Thyroid gland (tissue), 4 donors: ENCODE results near the gene ATP6V0E2. TPM values are rescaled to one million over a fixed set of nuclear protein-coding genes. Genes with fewer than 3 reads are reported as not detected.
A peak's percentile ranks its signal among the peaks of the same experiment; 100 is the strongest.

ENCODE experiments used
- DNase-seq, 2 donors: peaks; one replicate each; pipeline ENCODE4 v3.0.0-alpha.2; 2019
- H3K27ac ChIP-seq, 3 donors: fragments of 200-600 bp; sonication (generic); 1 replicate in 2 of 3; 2 replicates in 1 of 3; pipeline ENCODE4 v1.5.1; 2016 to 2019; ENCODE audit warnings: mild to moderate bottlenecking in 1 of 3, moderate library complexity in 1 of 3
- H3K27me3 ChIP-seq: fragments of 200-600 bp; sonication (generic); one replicate; pipeline ENCODE4 v1.5.1; 2019
- H3K36me3 ChIP-seq, 2 donors: fragments of 200-600 bp; sonication (generic); one replicate each; pipeline ENCODE4 v1.5.1; 2016 to 2019
- H3K4me1 ChIP-seq, 2 donors: fragments of 200-600 bp; sonication (generic); one replicate each; pipeline ENCODE4 v1.5.1; 2017 to 2019
- H3K4me3 ChIP-seq, 3 donors: fragments of 200-600 bp; sonication (generic); replicated peaks in 1 of 3; 1 replicate in 2 of 3; 2 replicates in 1 of 3; pipeline ENCODE4 v1.5.1; 2016; ENCODE audit warnings: mild to moderate bottlenecking in 1 of 3
- H3K9me3 ChIP-seq: fragments of 200-600 bp; sonication (generic); one replicate; pipeline ENCODE4 v1.5.1; 2017
- POLR2A ChIP-seq, 2 donors: fragments of 450-650 bp; IDR thresholded peaks; one replicate each; pipeline ENCODE4 v1.6.1; 2017; ENCODE audit warnings: antibody characterized with exemption in 2 of 2, mild to moderate bottlenecking in 2 of 2, moderate library complexity in 1 of 2
- WGBS, 2 donors: methylation state at CpG; one replicate each; pipeline ENCODE4 v1.1.5; 2017; 5-methylcytosine and 5-hydroxymethylcytosine counted together
- intact Hi-C: fragments of 100-400 bp; cut with DNase I; formaldehyde crosslinking; loops from one replicate; pipeline ENCODE4 v1.15.1; 2023
- total RNA-seq, 4 donors: library from RNA; depleted of rRNA; stranded (reverse); fragments of >200 nt; gene quantifications; one replicate each; pipeline ENCODE4 v1.2.3, GENCODE V29; 2016
- TF ChIP-seq, protein P1 (sequence below), 6 experiments: fragments of 200-600 bp in 3 of 6; fragments of 450-650 bp in 3 of 6; sonication (generic) in 3 of 6; IDR thresholded peaks; one replicate each; pipeline ENCODE4 v1.5.1; 2016 to 2019; ENCODE audit warnings: antibody characterized with exemption in 6 of 6, mild to moderate bottlenecking in 2 of 6, inconsistent platforms in 1 of 6, moderate library complexity in 1 of 6

Gene ATP6V0E2
- total RNA-seq, 4 donors from 2014 or later: 43.1 to 113 (median 78.9) TPM

DNA sequence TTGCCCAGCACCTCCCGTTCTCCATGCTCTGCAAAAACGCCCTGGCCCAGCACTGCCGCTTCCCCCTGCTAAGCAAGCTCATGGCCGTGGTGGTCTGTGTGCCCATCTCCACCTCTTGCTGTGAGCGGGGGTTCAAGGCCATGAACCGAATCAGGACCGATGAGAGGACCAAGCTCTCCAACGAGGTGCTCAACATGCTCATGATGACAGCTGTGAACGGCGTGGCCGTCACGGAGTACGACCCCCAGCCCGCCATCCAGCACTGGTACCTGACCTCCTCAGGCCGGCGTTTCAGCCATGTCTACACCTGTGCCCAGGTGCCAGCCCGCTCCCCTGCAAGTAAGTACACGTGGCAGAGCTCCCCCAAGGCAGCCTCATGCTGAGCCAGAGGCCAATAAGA lies 11.6 kb upstream of the ATP6V0E2 start:
- 85 to 100% methylated on average over 2 to 16 of the region's 18 CpGs for WGBS, 2 donors
- Histone ChIP-seq H3K9me3 (no peaks in the 10 kb centered on the region), H3K36me3 (peaks cover 10 to 20% of the 10 kb centered on the region in 2 donors), H3K4me3 (no peak overlapping the region), H3K27ac (peak overlapping the region; percentile 38 to 61 (median 42)), H3K27me3 (no peaks in the 10 kb centered on the region), H3K4me1 (peaks cover 12 to 19% of the 10 kb centered on the region in 2 donors)
- DNase-seq: no peak
- no peak for TF ChIP-seq POLR2A (IDR thresholded peaks at IDR 0.05)
- TF ChIP-seq, protein P1, sequence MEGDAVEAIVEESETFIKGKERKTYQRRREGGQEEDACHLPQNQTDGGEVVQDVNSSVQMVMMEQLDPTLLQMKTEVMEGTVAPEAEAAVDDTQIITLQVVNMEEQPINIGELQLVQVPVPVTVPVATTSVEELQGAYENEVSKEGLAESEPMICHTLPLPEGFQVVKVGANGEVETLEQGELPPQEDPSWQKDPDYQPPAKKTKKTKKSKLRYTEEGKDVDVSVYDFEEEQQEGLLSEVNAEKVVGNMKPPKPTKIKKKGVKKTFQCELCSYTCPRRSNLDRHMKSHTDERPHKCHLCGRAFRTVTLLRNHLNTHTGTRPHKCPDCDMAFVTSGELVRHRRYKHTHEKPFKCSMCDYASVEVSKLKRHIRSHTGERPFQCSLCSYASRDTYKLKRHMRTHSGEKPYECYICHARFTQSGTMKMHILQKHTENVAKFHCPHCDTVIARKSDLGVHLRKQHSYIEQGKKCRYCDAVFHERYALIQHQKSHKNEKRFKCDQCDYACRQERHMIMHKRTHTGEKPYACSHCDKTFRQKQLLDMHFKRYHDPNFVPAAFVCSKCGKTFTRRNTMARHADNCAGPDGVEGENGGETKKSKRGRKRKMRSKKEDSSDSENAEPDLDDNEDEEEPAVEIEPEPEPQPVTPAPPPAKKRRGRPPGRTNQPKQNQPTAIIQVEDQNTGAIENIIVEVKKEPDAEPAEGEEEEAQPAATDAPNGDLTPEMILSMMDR (IDR thresholded peaks at IDR 0.05): no peak
- intact Hi-C loops: no loop called here

DNA sequence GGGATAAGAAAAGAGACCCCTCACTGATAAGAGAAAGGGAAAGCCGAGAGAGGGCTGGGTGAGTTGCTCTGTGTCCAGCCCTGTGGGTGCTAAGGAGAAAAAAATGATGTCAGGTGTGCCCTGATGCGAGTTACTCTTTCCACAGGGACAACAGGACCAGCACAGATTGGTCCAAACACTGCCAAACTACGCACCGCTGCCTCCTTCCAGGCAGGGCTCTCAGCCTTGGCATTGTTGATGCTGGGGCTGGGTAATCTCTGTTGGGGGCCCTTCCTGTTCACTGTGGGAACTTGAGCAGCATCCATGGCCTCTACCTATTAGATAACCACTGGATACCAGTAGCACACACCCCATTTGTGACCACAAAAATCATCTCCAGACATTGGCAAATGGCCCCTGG lies 10.3 kb upstream of the ATP6V0E2 start:
- 86 to 93% methylated on average over 4 of the region's 4 CpGs for WGBS, 2 donors
- H3K27me3 ChIP-seq: no peaks in the 10 kb centered on the region
- no peak for TF ChIP-seq POLR2A (IDR thresholded peaks at IDR 0.05)
- TF ChIP-seq, protein P1 (IDR thresholded peaks at IDR 0.05): no peak
- no peak overlapping the region for H3K4me3 ChIP-seq
- H3K36me3 ChIP-seq: peaks cover 10 to 20% of the 10 kb centered on the region in 2 donors
- H3K4me1 ChIP-seq: peaks cover 12 to 30% of the 10 kb centered on the region in 2 donors
- H3K27ac ChIP-seq: peak overlapping the region in 2 of 3 donors; percentile 15 to 61
- DNase-seq: peak in 1 of 2 donors; percentile 42
- no peaks in the 10 kb centered on the region for H3K9me3 ChIP-seq
- intact Hi-C loops: no loop called here

DNA sequence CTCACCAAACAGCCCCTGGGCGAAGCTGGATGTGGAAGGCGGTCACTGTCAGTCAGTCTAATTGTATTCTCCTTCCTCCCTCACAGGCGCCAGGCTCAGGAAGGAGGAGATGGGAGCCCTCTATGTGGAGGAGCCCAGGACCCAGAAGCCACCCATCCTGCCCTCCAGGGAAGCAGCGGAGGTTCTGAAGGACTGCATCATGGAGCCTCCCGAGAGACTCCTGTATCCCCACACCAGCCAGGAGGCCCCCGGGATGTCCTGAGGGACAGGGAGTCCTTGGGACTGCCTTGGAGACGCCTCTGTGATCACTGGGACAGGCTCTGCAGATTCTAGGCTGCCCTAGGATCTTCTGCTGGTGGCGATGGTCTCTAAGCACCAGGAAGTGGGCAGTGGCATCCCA lies 9.7 kb upstream of the ATP6V0E2 start:
- 96% methylated on average over 3 to 6 of the region's 8 CpGs for WGBS, 2 donors
- TF ChIP-seq, protein P1 (IDR thresholded peaks at IDR 0.05): no peak
- TF ChIP-seq POLR2A (IDR thresholded peaks at IDR 0.05): no peak
- no peak overlapping the region for H3K4me3 ChIP-seq
- peaks cover 12 to 35% of the 10 kb centered on the region in 2 donors for H3K4me1 ChIP-seq
- H3K36me3 ChIP-seq: peaks cover 10 to 20% of the 10 kb centered on the region in 2 donors
- H3K27ac ChIP-seq: no peak overlapping the region
- no peaks in the 10 kb centered on the region for H3K27me3 ChIP-seq
- intact Hi-C loops: no loop called here
- no peak for DNase-seq
- H3K9me3 ChIP-seq: no peaks in the 10 kb centered on the region

DNA sequence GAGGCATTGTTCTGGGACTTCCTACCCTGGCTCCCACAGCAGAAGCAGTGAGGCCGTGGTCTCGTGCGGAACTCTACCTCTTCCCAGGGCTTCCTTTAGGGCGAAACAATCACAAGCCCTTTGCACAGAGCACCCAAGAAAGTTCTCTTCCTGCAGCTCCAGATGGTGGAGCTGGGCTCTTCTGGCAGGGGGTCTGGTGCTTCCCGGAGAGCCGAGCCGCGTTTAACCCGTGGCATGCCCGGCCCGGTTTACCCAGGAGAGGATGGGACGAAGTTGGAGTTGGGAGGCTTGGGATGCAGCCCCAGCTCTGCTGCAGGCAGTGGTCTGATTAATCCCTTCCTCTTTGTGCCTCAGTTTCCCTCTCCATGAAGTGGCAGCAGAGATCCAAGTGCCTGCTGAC lies 9.0 kb upstream of the ATP6V0E2 start:
- intact Hi-C loops: no loop called here
- Histone ChIP-seq H3K27me3 (no peaks in the 10 kb centered on the region), H3K4me3 (no peak overlapping the region), H3K27ac (no peak overlapping the region), H3K4me1 (peaks cover 12 to 42% of the 10 kb centered on the region in 2 donors), H3K9me3 (no peaks in the 10 kb centered on the region), H3K36me3 (peaks cover 10 to 20% of the 10 kb centered on the region in 2 donors)
- 93 to 98% methylated on average over 8 to 10 of the region's 12 CpGs for WGBS, 2 donors
- TF ChIP-seq, protein P1 (IDR thresholded peaks at IDR 0.05): no peak
- no peak for TF ChIP-seq POLR2A (IDR thresholded peaks at IDR 0.05)
- no peak for DNase-seq

DNA sequence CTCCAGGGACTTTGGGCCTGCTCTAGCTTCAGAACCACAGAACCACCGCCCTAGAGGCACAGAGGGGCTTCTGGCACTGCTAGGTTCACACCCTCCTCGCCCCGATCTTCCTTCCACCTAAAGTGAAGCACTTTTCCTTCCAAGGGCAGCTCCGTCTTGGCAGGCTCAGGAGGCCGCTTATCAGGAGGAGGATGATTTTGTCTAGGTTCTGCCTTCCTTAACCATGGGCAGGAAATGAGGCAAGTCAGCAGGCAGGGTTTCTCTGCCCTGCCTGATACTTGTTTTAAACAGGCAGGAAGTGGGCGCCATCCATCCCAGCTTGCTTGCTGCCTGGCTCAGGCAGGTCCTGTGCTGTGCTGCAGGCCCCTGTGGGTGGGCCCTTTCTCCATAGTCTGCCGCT lies 8.3 kb upstream of the ATP6V0E2 start:
- Histone ChIP-seq H3K4me3 (no peak overlapping the region), H3K4me1 (peaks cover 12 to 44% of the 10 kb centered on the region in 2 donors), H3K27me3 (no peaks in the 10 kb centered on the region), H3K27ac (no peak overlapping the region), H3K9me3 (no peaks in the 10 kb centered on the region), H3K36me3 (peaks cover 10 to 20% of the 10 kb centered on the region in 2 donors)
- no peak for DNase-seq
- TF ChIP-seq, protein P1 (IDR thresholded peaks at IDR 0.05): no peak
- no peak for TF ChIP-seq POLR2A (IDR thresholded peaks at IDR 0.05)
- intact Hi-C loops: no loop called here
- 78 to 90% methylated on average over 3 to 7 of the region's 7 CpGs for WGBS, 2 donors
